GM18909 (cell line): ENCODE measurements around the gene GLIS2.

Source experiments
- ATAC-seq: cut with Tn5 transposase; IDR thresholded peaks from one replicate; pipeline ENCODE4 v1.9.1; 2021; ENCODE audit warnings: mild to moderate bottlenecking; ENCODE audit not compliant: unreplicated experiment, poor library complexity

The GLIS2 gene

DNA sequence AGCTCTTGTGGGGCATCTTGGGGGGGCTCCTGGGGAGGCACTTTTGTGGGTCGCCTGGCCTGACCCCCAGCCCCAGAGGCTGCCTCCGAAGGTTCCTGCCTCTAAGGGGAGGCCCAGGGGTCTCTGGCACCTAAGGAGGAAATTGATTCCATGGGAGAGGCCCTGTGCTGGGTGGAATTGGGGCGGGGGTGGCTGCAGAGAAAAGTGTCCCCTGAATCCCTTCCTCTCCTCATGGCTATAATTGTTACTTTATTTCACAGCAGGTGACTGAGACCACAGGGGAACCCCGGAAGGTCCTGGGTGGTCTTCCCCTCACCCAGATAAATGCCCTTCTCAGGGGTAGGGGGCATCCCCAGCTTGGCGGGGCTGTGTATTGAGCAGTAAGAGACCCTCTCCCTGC is 3.1 kb downstream of the GLIS2 start:
- ATAC-seq = no peak

DNA sequence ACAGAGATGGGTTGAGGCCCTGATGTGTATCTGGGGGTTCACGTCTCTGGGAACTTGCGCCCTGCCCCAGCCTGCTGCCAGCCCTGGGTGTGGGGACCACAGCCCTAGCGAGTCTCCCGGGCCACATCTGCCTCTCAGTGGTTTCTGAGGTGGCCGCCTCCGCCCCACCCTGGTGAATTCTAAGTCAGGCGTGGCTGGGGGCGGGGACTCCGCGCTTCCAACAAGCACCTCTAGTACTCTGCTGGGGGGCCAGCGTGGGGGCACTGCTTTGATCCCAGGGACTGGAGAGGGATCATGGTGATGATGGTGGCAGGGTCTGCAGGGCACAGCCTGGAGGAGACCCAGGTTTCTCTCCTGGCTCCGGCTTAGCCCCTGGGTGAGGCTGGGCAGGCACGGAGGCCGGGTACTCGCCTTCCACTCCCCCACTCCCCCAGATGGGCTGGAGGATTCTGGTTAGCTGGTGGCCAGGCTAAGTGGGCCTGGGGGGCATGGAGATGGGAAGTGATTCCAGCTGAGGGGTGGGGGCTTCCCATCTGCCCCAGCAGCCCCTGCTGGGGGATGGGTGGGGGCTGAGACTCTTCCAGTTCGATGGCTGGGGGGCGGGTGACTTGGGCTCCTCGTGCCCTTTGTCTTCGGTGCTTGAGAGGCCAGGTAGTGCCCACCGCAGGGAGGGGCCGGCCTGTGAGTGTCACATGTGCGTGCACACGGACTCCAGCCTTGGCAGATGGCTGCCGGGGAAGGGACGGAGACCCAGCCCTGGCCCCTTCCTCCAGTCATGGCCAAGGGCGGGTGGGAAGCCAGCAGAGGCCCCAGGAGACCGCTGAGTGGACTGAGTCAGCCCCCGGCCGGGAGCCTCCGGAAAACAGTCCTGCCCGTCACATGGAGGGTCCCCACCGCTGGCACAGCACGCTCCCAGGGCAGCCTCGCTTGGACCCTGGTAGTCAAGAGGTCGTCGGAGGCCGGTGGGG is 3.9 kb downstream of the GLIS2 start:
- ATAC-seq = no peak

DNA sequence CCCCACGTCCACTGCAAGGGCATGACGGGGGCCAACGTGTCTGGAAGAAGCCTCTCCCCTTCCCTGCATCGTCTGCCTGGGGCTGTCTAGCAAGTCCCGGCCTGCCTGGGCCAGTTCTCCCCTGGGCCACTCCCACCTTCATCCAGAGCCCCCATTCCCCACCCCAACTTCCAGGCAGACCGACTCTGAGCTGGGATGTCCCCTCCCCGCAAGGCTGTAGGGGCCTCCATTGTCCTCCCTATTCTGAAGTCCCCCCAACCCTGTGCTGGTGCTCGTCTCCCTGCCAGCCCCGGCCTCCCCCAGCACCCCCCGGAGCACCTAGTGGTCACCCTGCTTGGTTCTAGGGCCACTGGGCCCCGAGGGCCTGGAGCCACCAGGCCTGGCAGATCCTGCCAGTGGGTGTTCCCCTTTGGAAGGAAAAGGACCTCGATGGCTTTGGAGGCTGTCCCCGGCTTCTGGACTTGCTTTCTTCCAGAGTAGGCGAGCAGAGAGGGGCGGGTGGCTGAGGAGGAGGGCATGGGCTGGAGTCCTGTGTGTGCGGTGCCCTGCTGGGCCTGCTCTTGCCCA is 4.8 kb downstream of the GLIS2 start:
- no peak for ATAC-seq

DNA sequence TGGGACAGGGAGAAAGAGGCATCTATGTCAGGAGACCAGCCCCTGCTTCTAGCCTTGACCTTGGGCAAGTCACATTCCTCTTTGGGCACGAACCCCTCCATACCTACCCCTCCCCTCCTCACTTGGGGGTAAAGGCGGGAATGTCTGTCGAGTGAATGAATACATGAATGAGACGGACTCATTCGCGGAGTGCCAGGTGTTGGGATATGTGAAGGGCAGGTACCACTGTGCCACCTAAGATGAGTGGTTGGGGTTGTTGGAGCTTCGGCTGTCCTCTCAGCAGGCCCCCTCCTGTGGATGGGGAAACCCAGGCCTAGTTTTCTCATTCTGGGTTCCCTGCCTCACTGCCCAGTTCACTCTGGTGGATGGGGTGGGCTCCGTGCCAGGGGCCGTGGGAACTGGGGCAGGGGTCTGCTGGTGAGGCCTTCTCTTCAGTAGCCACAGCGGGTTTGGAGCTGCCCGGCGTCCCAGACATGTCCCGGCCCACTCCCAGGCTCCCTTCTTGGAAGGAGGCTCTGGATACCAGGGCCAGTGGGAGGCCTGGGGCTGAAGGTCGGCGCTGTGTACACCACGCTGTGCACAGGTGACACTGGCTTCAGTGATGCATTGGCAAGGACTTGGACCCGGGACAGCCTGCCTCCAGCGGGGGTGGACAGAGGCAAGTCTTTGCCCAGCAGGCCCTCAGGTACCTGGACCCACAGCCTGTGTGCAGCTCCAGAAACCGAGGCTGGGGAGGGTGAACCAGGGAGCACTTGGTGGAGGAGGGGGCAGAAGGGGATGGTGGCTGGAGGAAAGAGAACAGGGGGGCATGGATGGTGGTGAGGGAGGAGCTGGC is 5.6 kb downstream of the GLIS2 start:
- no peak for ATAC-seq

DNA sequence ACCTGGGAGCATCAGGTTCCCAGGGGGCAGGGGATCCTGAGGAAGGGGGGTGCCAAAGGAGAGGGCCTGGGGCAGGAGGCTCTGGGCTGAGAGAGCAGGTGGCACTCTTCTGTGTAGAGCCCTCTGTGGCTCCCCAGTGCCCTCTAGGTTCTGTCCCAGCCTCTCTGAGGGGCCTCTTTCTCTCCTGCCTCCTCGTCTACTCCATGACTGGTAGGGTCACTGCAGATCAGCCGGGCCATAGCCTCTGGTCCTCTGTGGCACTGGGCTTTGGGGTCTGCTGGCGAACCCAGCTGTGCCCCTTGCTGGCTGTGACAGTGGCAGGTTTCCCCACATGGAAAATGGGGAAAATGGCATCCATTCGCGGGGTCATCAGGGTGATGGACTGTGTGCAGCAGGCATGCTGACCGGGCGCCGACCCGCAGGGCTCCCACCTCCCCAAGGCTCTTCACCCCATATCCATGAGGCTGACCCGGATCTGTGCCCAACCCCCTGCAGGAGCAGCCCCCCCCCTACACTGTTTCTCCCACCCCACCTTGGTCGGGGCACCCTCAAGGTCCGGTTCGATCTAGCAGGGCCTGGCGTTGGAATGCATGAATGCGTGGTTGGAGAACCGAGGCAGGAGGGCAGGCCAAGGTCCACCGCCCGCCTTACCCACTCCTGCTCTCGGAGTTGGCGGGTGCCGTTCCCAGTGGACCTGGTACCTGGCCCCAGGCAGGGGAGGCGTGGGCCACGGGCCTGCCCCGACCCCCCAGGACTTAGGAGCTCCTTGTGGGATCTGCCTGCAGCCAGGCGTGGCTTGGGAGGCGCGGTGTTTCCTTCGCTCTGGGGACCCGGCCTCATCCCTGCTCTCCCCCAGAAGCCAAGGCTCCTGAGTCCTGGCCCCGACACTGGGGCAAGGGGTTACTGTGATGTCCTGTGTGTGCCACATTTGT is 6.5 kb downstream of the GLIS2 start:
- ATAC-seq = no peak

DNA sequence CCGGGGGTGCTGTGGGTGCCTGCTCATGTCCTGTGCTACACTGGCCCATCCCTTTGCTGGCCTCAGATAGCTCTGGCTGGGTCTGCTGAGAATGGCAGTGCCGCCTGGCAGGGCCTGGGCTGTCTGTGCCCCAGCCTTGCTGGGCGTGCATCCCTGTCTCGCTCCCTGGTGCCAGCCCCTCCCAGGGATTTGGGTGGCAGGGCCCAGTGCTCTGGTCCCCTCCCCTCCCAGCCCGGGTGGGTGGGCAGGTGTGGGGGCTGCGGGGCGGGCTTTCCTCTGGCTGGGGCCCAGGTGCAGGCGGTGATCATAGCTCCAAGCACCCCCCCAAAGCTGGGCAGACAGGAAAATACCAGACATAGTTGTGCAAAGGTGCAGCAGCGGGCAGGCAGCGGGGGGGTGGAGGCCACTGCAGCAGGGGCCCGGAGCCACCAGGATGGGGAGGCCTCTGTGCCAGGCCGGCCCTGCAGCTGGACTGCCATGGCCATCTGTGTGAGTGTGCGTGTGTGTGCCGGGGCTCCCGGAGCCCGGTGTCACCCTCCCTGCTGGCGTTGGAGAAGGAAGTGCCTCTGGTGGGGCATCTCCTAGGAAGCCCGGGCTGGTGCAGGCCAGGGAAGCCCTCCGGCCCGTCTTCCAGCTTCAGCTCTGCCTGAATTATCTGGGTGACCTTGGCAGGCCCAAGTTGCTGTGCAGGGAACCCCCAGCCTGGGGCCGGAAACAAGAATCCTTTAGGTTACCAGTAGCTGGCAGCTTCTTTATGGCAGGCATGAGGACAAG is 7.4 kb downstream of the GLIS2 start:
- ATAC-seq = no peak

DNA sequence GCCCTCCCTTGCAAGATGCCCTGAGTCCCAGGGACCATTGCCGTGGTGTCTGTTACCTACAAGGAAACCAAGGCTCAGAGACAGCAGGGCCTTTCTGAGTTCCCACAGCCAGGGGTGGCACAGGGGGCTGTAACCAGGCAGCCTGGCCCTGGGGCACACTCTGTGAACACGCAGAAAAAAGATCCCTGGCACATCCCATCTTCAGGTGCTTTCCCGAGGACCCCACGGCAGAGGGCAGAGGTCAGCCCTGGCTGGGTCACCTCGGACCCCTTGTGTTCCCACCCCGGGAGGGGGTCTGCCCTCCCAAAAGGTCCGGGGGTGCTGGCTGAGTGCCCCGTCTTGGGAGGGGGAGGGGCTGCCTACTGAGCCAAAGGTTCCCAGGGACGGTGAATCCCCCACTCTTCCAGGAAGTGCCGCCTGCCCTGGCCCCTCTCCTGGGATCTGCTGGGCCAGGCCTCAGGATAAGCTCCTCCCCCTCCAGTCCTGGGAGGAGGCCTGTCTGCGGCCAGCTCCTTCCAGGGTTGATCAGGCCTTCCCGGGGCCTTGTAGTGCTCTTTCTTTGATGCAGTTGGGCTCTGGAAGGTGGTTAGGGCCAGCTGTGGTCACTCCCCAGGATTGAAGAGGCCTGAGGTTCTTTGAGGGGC is 8.1 kb downstream of the GLIS2 start:
- ATAC-seq = no peak

DNA sequence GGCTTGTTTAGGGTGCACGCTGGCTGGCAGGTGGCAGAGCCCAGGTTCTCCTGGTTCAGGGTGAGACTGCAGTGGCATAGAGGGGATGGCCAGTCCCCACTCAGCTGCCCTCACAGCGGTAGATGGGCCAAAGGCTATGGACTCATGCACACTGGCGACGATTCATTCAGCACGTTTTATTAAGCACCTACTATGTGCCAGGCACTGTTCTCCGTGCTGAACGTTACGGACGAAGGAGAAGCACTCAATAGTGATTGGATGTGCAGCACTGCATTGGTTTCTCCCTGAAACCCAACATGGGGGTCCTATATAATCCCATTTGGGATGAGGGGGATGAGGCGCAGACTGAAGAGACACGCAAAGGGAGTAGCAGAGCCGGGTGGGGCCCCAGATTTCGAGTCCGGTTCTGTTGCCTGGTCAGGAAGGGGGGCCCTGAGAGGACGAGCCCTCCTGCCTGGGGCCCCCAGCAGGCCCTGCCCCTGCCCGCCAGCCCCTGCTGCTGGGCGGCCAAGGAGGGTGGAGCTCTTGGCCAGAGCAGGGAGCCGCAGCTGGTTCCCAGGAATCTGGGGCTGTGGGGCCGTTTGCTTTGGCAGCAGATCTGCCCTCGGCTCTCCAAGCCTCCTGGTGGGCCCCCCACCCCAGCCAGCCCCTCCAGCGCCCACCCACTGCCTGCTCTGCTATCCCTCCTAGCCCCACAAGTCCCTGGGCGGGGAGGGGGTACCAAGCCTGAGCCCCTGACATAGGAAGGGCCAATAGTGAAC is 8.8 kb downstream of the GLIS2 start:
- ATAC-seq = no peak

DNA sequence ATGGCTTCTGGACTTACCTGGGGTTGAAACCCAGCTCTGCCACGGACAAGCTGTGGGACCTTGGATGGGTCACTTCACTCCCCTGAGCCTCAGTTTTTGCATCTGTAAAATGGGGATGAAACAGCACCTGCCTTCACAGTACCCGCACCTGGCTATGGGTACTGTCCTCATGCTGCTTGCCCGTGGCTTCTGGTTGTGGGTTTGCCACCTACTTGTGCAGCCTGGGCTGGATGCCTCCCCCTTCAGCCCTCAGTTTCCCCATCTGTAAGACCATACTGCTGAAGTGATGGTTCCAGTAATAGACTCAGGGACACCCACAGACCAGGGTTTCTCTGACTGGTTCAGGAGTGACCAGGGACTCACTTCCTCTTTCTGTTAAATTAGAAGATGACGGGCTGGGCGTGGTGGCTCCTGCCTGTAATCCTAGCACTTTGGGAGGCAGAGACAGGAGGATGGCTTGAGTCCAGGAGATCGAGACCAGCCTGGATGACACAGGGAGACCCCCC is 9.4 kb downstream of the GLIS2 start:
- no peak for ATAC-seq

DNA sequence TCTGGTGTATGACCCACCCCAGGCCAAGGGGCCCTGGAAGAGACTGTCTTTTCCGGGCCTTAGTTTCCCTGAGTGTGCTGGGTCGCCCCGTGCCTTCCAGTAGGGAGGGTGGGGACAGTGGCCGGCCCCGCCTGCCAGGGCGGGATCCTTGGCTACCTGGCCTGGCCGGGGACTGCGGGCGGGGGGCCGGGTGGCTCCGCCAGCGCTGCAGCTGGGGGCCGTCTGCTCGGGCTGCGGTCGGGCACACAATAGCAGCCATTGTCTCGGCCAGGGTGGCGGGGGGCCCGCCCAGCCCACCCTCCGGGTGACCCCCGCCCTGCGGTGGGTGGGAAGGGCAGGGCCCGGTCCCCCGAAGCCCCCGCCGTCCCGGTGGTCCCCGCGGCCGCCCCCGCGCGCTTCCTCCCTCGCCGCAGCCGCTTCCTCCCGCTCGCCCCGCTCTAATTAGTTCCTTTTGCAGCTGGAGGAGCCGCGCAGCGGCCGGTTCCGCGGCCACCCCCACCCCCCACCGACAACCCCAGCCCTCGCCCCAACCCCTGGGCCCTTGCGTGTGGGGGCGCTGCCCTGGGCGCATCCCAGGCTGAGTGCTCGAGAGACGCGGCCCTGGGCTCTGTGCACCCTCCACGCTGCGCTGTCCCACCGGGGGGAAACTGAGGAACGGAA is 11.6 kb downstream of the GLIS2 start:
- ATAC-seq = no peak

DNA sequence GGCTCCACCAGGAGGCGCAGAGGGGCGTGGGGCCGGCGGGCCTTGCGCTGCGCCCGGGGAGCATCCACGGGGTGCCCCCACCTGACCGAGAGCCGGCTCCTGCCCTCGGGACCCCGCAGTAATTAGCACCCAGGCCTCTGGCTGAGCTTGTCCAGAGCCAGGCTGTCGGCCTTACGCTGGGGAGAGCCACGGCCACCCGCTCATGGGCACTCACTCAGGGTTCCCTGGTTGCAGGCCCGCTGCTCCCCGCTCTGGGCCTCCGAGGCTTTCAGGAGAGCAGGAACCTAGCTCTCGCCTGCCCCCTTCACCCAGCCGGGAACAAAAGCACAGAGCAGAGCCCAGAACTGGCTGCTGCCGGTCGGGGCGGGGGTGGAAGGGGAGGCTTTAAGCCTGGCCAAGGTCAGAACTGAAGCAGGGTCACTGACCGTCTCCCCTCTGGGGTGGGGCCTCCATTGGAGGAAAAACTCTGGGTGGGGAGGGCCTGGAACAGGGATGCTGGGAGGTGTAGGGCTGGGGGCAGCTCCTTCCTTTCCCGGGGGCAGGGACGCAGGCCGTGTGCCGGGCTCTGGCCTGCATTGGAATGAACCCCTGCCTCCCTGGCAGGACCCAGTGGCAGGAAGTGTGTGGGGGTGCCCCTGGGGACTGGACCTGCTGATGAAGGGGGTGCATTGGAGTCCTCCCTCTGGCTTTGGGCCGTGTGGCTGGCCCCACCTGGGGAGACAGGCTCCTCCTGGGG is 12.3 kb downstream of the GLIS2 start:
- ATAC-seq = no peak

DNA sequence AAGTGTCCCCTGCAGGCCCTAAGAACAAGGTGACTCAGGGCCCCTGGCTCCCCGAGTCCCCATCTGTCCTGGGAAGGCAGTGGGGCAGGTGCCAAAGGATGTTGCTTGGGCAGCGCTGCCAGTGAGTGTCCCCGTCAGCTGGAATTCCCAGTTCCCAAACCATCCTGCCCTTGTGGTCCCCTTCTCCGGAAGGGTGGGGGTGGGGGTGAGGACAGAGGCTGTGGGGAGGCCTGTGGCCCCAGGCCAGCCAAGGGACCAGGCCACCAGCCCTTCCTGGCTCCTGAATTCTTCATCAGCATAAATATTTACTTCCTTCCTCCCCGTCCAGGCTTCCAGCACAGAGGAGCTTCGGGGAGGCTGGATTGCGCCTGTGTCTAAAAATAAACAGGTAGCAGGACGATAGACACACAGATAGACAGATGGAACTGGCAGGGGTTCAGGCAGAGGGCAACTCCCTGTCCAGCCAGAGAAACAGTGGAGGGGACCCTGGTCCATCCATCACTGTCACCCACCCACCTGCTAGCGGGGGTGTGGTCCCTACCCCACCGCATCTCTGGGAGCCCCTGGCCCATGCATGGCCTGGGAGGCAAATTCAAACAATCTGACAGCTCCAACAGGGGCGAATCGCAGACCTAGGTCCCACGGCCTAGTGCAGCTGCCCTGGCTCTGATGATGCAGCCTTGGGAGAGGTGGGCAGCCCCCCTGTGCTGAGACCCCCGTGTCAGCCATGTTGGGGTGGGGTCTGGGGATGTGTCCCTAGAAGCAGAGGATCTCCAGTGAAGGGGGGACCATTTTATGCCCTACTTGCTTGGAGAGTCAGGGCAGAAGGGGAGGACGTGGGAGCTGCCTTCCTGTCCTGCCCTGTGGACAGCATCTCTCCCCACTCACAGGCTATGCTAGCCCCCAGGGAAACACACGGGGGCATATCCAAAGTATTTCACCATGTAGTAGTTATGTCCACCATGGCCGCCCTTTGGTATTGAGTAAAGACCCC is 13.2 kb downstream of the GLIS2 start:
- no peak for ATAC-seq

DNA sequence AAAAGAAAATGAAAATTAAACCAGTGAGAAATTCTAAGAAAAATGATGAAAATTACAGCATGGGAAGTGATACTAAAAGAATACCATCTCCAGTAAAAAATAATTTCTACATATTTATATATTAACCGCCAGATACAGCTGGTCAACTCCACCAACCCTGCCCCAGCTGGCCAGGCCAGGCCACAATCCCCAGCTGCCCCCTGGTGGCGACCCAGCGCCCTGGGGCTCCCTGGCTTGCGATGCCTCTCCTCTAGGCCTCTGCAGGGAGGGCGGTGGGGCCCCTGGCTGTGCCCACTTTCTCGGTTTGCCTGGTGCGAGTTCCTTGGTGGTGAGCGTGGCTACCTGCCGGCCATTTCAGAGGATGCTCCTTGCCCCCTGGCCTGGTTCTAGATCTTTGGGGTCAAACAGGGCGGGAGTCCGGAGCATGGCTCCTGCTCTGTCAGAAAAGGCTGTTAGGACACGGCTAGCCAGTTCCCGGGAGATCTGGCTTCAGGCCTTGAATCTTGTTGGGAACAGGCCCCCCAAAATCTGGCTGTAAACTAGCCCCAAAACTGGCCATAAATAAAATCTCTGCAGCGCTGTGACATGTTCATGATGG is 14.5 kb downstream of the GLIS2 start:
- peak; percentile 45 for ATAC-seq

DNA sequence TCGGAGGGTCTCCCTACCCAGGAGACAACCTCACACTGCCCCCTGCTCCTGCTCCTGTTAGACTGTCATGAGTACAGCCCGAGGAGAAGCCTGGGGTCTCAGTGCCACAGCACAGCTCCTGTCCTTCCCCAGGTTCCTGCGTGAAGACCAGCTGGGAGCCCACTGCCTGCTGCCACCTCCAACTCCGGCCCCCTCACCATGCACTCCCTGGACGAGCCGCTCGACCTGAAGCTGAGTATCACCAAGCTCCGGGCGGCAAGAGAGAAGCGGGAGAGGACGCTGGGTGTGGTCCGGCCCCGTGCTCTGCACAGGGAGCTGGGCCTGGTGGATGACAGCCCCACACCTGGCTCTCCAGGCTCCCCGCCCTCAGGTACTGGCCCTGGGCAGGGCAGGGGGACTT is 16.2 kb downstream of the GLIS2 start:
- no peak for ATAC-seq
